Activated naive CD4-positive, alpha-beta T cell treated with anti-CD3 and anti-CD28 coated beads, Interleukin-2, amount 10 ng/mL, durations not matched to agents 7 days and 5 days (primary cell): ENCODE data around the gene NOS2.
"Not testable (repeated sequence)": the region's sequence is repeated elsewhere in the genome, so short reads cannot be mapped to it uniquely, and the experiment has no call there.

Experiments used
- CTCF ChIA-PET: fragments of 350-600 bp; sonication (Branson Sonifier 250); formaldehyde crosslinking; loops from one replicate; lab custom pipeline; 2021; ENCODE audit warnings: antibody characterized with exemption; lab: Charles Lee
- DNase-seq: peaks from one replicate; pipeline ENCODE4 v3.0.0-alpha.2; 2020
- H3K27ac Mint-ChIP-seq: one replicate; pipeline ENCODE4 v1.8.0; 2021; ENCODE audit warnings: mild to moderate bottlenecking, moderate library complexity, mixed read lengths
- H3K27me3 Mint-ChIP-seq: one replicate; pipeline ENCODE4 v1.8.0; 2021; ENCODE audit warnings: mild to moderate bottlenecking, mixed read lengths
- H3K36me3 Mint-ChIP-seq: one replicate; pipeline ENCODE4 v1.8.0; 2021; ENCODE audit warnings: mixed read lengths
- H3K4me1 Mint-ChIP-seq: one replicate; pipeline ENCODE4 v1.8.0; 2021; ENCODE audit warnings: mixed read lengths
- H3K4me3 Mint-ChIP-seq: one replicate; pipeline ENCODE4 v1.8.0; 2021; ENCODE audit warnings: mild to moderate bottlenecking, moderate library complexity, mixed read lengths
- H3K9me3 Mint-ChIP-seq: one replicate; pipeline ENCODE4 v1.8.0; 2021; ENCODE audit warnings: mixed read lengths

The NOS2 gene

DNA sequence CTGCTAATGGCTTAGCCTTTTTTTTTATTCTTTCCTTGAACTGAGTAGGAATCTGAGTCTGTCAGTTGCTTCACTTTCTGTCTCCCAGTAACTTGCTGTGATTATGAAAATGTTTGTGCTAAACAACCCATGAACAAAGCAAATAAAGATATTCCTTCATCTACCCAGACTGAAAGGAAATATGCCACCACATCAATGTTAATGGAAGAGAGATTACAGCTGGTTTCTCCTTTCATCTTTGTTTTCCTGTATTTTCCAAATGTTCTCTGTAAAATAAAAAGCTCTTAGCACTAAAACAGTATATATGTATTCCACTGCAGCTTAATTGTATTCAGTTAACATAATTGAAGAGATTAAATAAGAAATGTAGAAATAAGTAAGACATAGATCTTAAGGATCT is 67.6 kb downstream of the NOS2 start:
- H3K4me3 Mint-ChIP-seq, DNase-seq, H3K27ac Mint-ChIP-seq, H3K4me1 Mint-ChIP-seq, H3K36me3 Mint-ChIP-seq, H3K9me3 Mint-ChIP-seq: not testable (repeated sequence)
- H3K27me3 Mint-ChIP-seq = peaks cover 11% of the 10 kb centered on the region
- CTCF ChIA-PET = interaction anchor here (1.0 kb wide), 1 partner anchor 24 kb away, joined by 4 read pairs; no protein-coding TSS in a partner anchor

- not testable (repeated sequence) for H3K27ac Mint-ChIP-seq, DNase-seq, H3K4me3 Mint-ChIP-seq, H3K4me1 Mint-ChIP-seq, H3K27me3 Mint-ChIP-seq, H3K36me3 Mint-ChIP-seq, H3K9me3 Mint-ChIP-seq
- CTCF ChIA-PET = interaction anchor here (0.9 kb wide), 2 partner anchors 48 to 171 kb away, joined by 3 read pairs; no protein-coding TSS in a partner anchor
Observed at GRCh38 chr17:27725982-27726381, 74.3 kb downstream of the NOS2 start.

DNA sequence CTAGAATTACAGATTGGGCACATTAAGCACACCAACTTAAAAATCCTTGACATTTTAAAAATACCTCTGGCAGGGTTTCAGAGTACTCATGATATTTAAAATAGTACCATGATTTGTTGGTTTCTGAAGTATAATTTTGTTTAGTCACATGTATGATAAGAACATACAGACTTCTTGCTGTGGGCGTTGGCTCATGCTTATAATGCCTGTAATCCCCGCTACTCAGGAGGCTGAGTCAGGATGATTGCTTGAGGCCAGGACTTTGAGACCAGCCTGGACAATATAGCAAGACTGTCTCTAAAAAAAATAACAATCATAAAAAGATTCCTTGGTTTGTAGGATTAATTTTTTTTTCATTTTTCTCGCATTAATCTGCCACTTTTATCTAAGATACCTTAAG is 78.5 kb downstream of the NOS2 start:
- Mint-ChIP-seq H3K36me3 (no peaks in the 10 kb centered on the region), H3K27ac (no peak overlapping the region), H3K4me3 (no peak overlapping the region), H3K4me1 (no peaks in the 10 kb centered on the region), H3K9me3 (no peaks in the 10 kb centered on the region), H3K27me3 (no peaks in the 10 kb centered on the region)
- no peak for DNase-seq
- CTCF ChIA-PET = no interaction called here
